GM12878 (cell line): ENCODE data around the gene BAIAP2L1.

Source experiments
- CTCF ChIP-seq, 3 experiments: IDR thresholded peaks in 2 of 3; conservative IDR thresholded peaks in 1 of 3; 2 replicates each; pipeline ENCODE4 v1.5.1; 2011; ENCODE audit warnings: low read depth in 3 of 3, low read length in 3 of 3, mild to moderate bottlenecking in 3 of 3, control low read depth in 2 of 3, moderate library complexity in 2 of 3, inconsistent platforms in 1 of 3, mixed read lengths in 1 of 3; ENCODE audit not compliant: control insufficient read depth in 2 of 3, insufficient read depth in 1 of 3; ENCODE audit errors: extremely low read depth in 1 of 3
- NFIC ChIP-seq: IDR thresholded peaks from 2 replicates; pipeline ENCODE4 v1.6.1; 2012; ENCODE audit warnings: low read depth, mild to moderate bottlenecking, inconsistent platforms, low read length, moderate library complexity

- TF ChIP-seq NFIC, result no peak
- no peak; a peak in 1 of 6 replicates for TF ChIP-seq CTCF (IDR thresholded peaks at IDR 0.05 in 2 of 3, conservative IDR thresholded peaks at IDR 0.05 in 1 of 3; ENCODE audit: control insufficient read depth in 2 of 3, extremely low read depth in 1 of 3, insufficient read depth in 1 of 3, low read depth in 3 of 3, low read length in 3 of 3)
These were observed at the start of gene BAIAP2L1 for GRCh38 chr7:98400542-98401340.
